Measurements from ENCODE around the gene WNT11. TPM values are rescaled to one million over a fixed set of nuclear protein-coding genes. Genes with fewer than 3 reads are reported as not detected.

WNT11 gene
- total RNA-seq, 1 donor from 2014 or later: 6.9 TPM

GRCh38 chr11:76241243-76242000, 35.1 kb upstream of the WNT11 start:
- DNase-seq (ENCODE audit: extremely low spot score in 2 of 2): no peak
- Histone ChIP-seq H3K27ac (no peak overlapping the region), H3K9me3 (no peaks in the 10 kb centered on the region), H3K4me1 (no peaks in the 10 kb centered on the region), H3K27me3 (no peaks in the 10 kb centered on the region), H3K36me3 (no peaks in the 10 kb centered on the region), H3K4me3 (no peak overlapping the region)
- TF ChIP-seq CTCF (IDR thresholded peaks at IDR 0.05): no peak
- no peak for TF ChIP-seq POLR2A (IDR thresholded peaks at IDR 0.05)
- TF ChIP-seq POLR2AphosphoS5 (IDR thresholded peaks at IDR 0.05; ENCODE audit: insufficient read depth in 1 of 2, low read depth in 1 of 2): no peak
- intact Hi-C loops (cut with DNase I): no loop called here

GRCh38 chr11:76240666-76241065, 34.4 kb upstream of the WNT11 start:
- DNase-seq (ENCODE audit: extremely low spot score in 2 of 2): no peak
- Histone ChIP-seq H3K36me3 (no peaks in the 10 kb centered on the region), H3K4me1 (no peaks in the 10 kb centered on the region), H3K27me3 (no peaks in the 10 kb centered on the region), H3K9me3 (no peaks in the 10 kb centered on the region), H3K27ac (no peak overlapping the region), H3K4me3 (no peak overlapping the region)
- intact Hi-C loops (cut with DNase I): no loop called here
- TF ChIP-seq POLR2A (IDR thresholded peaks at IDR 0.05) (no peak), CTCF (IDR thresholded peaks at IDR 0.05) (no peak), POLR2AphosphoS5 (IDR thresholded peaks at IDR 0.05; ENCODE audit: insufficient read depth in 1 of 2, low read depth in 1 of 2) (no peak)

GRCh38 chr11:76240161-76240540, 33.8 kb upstream of the WNT11 start:
- intact Hi-C loops (cut with DNase I): no loop called here
- TF ChIP-seq CTCF (IDR thresholded peaks at IDR 0.05) (no peak), POLR2AphosphoS5 (IDR thresholded peaks at IDR 0.05; ENCODE audit: insufficient read depth in 1 of 2, low read depth in 1 of 2) (no peak), POLR2A (IDR thresholded peaks at IDR 0.05) (no peak)
- no peaks in the 10 kb centered on the region for H3K9me3 ChIP-seq

GRCh38 chr11:76239483-76240160, 33.3 kb upstream of the WNT11 start:
- Histone ChIP-seq H3K27me3 (no peaks in the 10 kb centered on the region), H3K4me1 (peaks cover under 1% of the 10 kb centered on the region), H3K27ac (no peak overlapping the region), H3K9me3 (no peaks in the 10 kb centered on the region), H3K36me3 (no peaks in the 10 kb centered on the region), H3K4me3 (no peak overlapping the region)
- intact Hi-C loops (cut with DNase I): no loop called here
- TF ChIP-seq CTCF (IDR thresholded peaks at IDR 0.05): no peak
- TF ChIP-seq POLR2A (IDR thresholded peaks at IDR 0.05): no peak
- no peak for TF ChIP-seq POLR2AphosphoS5 (IDR thresholded peaks at IDR 0.05; ENCODE audit: insufficient read depth in 1 of 2, low read depth in 1 of 2)
- DNase-seq (ENCODE audit: extremely low spot score in 2 of 2): no peak

More at GRCh38 chr11:76240161-76240540, 33.8 kb upstream of the WNT11 start:
- Histone ChIP-seq H3K27ac (no peak overlapping the region), H3K4me1 (no peaks in the 10 kb centered on the region), H3K4me3 (no peak overlapping the region), H3K27me3 (no peaks in the 10 kb centered on the region), H3K36me3 (no peaks in the 10 kb centered on the region)
- no peak for DNase-seq (ENCODE audit: extremely low spot score in 2 of 2)

- DNase-seq (ENCODE audit: extremely low spot score in 2 of 2): no peak
- Histone ChIP-seq H3K4me3 (no peak overlapping the region), H3K27me3 (no peaks in the 10 kb centered on the region), H3K4me1 (peaks cover 9% of the 10 kb centered on the region), H3K27ac (no peak overlapping the region), H3K9me3 (no peaks in the 10 kb centered on the region), H3K36me3 (no peaks in the 10 kb centered on the region)
- TF ChIP-seq CTCF (IDR thresholded peaks at IDR 0.05): no peak
- TF ChIP-seq POLR2AphosphoS5 (IDR thresholded peaks at IDR 0.05; ENCODE audit: insufficient read depth in 1 of 2, low read depth in 1 of 2): no peak
- no peak for TF ChIP-seq POLR2A (IDR thresholded peaks at IDR 0.05)
- intact Hi-C loops (cut with DNase I): no loop called here
Measured at GRCh38 chr11:76238551-76238950, 32.2 kb upstream of the WNT11 start.
